DND-41 (cell line): ENCODE data around the gene GRIK2.

Experiments used
- EZH2 ChIP-seq: IDR thresholded peaks from 3 replicates; pipeline ENCODE4 v1.6.1; 2012; ENCODE audit warnings: borderline replicate concordance, low read depth, mild to moderate bottlenecking, moderate library complexity, low read length, inconsistent platforms; ENCODE audit not compliant: severe bottlenecking
- TF ChIP-seq, protein P1 (sequence below): IDR thresholded peaks from 2 replicates; pipeline ENCODE4 v1.5.1; 2012; ENCODE audit warnings: borderline replicate concordance, low read length, moderate library complexity, mild to moderate bottlenecking; ENCODE audit not compliant: poor library complexity, severe bottlenecking; ENCODE audit errors: extremely low read depth

GRCh38 chr6:101544286-101544685 is 150.8 kb downstream of the GRIK2 start:
- TF ChIP-seq, protein P1, sequence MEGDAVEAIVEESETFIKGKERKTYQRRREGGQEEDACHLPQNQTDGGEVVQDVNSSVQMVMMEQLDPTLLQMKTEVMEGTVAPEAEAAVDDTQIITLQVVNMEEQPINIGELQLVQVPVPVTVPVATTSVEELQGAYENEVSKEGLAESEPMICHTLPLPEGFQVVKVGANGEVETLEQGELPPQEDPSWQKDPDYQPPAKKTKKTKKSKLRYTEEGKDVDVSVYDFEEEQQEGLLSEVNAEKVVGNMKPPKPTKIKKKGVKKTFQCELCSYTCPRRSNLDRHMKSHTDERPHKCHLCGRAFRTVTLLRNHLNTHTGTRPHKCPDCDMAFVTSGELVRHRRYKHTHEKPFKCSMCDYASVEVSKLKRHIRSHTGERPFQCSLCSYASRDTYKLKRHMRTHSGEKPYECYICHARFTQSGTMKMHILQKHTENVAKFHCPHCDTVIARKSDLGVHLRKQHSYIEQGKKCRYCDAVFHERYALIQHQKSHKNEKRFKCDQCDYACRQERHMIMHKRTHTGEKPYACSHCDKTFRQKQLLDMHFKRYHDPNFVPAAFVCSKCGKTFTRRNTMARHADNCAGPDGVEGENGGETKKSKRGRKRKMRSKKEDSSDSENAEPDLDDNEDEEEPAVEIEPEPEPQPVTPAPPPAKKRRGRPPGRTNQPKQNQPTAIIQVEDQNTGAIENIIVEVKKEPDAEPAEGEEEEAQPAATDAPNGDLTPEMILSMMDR = no peak
- TF ChIP-seq EZH2 = no peak
